GM15510 (cell line): Measurements from ENCODE around the gene CNRIP1.

ENCODE experiments used
- POLR2A ChIP-seq: IDR thresholded peaks from 3 replicates; pipeline ENCODE4 v1.6.1; 2011; ENCODE audit warnings: borderline replicate concordance; ENCODE audit not compliant: insufficient read length; ENCODE audit errors: extremely low read depth

CNRIP1 gene

GRCh38 chr2:68319398-68320117 is at the start of gene CNRIP1:
TSS of gene CNRIP1 (minus strand) at chr2:68319949. CDS start at chr2:68319400, 549 bp downstream.
- TF ChIP-seq POLR2A: no peak

- no peak for TF ChIP-seq POLR2A
These were observed 49.6 kb upstream of the CNRIP1 start for GRCh38 chr2:68369337-68369734.

- no peak for TF ChIP-seq POLR2A
These were observed 49.0 kb upstream of the CNRIP1 start for GRCh38 chr2:68368654-68369336.

- TF ChIP-seq POLR2A: no peak
These were observed 48.4 kb upstream of the CNRIP1 start for GRCh38 chr2:68367953-68368653.

GRCh38 chr2:68366083-68366560 is 46.4 kb upstream of the CNRIP1 start:
- TF ChIP-seq POLR2A: peak; percentile 42

GRCh38 chr2:68365087-68365486 is 45.3 kb upstream of the CNRIP1 start, which contains the start of gene PLEK:
TSS of gene PLEK (plus strand) at chr2:68365282. CDS start at chr2:68365352, 70 bp downstream.
- TF ChIP-seq POLR2A: peak; percentile 90

- TF ChIP-seq POLR2A: no peak
These were observed 44.0 kb upstream of the CNRIP1 start for GRCh38 chr2:68363721-68364120.

GRCh38 chr2:68362749-68363148 is 43.0 kb upstream of the CNRIP1 start:
- no peak for TF ChIP-seq POLR2A

GRCh38 chr2:68362069-68362468 is 42.3 kb upstream of the CNRIP1 start:
- peak; percentile 41 for TF ChIP-seq POLR2A

GRCh38 chr2:68359889-68360288 is 40.1 kb upstream of the CNRIP1 start:
- TF ChIP-seq POLR2A: no peak

- TF ChIP-seq POLR2A: no peak
These were observed 38.0 kb upstream of the CNRIP1 start for GRCh38 chr2:68357605-68358337.

GRCh38 chr2:68356599-68357239 is 37.0 kb upstream of the CNRIP1 start:
- TF ChIP-seq POLR2A: no peak

GRCh38 chr2:68352651-68353391 is 33.1 kb upstream of the CNRIP1 start:
- TF ChIP-seq POLR2A: no peak
